Ovary (tissue), 9 donors: ENCODE results near the gene RPGRIP1L. TPM values are rescaled to one million over a fixed set of nuclear protein-coding genes. Genes with fewer than 3 reads are reported as not detected.

Source experiments
- DNase-seq, 5 donors: peaks; one replicate each; pipeline ENCODE4 v3.0.0-alpha.2; 2019 to 2020
- H3K27ac ChIP-seq, 2 donors: fragments of 200-600 bp; one replicate each; pipeline versions ENCODE4 v1.5.1 to v1.8.0; 2019 to 2022
- H3K27me3 ChIP-seq: fragments of 200-600 bp; one replicate; pipeline ENCODE4 v1.8.0; 2022
- H3K36me3 ChIP-seq: fragments of 200-600 bp; sonication (generic); one replicate; pipeline ENCODE4 v1.5.1; 2019
- H3K4me1 ChIP-seq: one replicate; pipeline ENCODE4 v1.8.1; 2013; ENCODE audit warnings: mild to moderate bottlenecking, moderate library complexity; ENCODE audit not compliant: insufficient read depth
- H3K4me3 ChIP-seq: fragments of 200-600 bp; sonication (generic); one replicate; pipeline ENCODE4 v1.5.1; 2017
- H3K9me3 ChIP-seq, 2 donors: fragments of 200-600 bp in 1 of 2; sonication (generic) in 1 of 2; one replicate each; pipeline versions ENCODE4 v1.5.1 to v1.8.1; 2013 to 2019; ENCODE audit warnings: mild to moderate bottlenecking in 1 of 2, moderate library complexity in 1 of 2
- EP300 ChIP-seq: sonication (generic); formaldehyde crosslinking; IDR thresholded peaks from one replicate; pipeline ENCODE4 v1.6.1; 2017; ENCODE audit warnings: antibody characterized with exemption
- POLR2A ChIP-seq: fragments of 450-650 bp; IDR thresholded peaks from one replicate; pipeline ENCODE4 v1.6.1; 2017; ENCODE audit warnings: antibody characterized with exemption, mild to moderate bottlenecking, moderate library complexity
- WGBS, 3 donors: extraction: QIAGEN DNeasy Blood & Tissue Kit in 1 of 3; methylation state at CpG; one replicate each; pipeline versions ENCODE4 v1.1.5 to v1.1.7; 2013 to 2017; 5-methylcytosine and 5-hydroxymethylcytosine counted together
- intact Hi-C, 4 donors: fragments of 100-400 bp; cut with DNase I; formaldehyde crosslinking; loops; one replicate each; pipeline versions ENCODE4 v1.11.0 to v1.15.1; 2022 to 2023
- polyA plus RNA-seq, 2 donors: library from polyadenylated mRNA; stranded (reverse); fragments of 200-250 nt in 1 of 2; fragments of 350-450 nt in 1 of 2; fragmentation: Illumina TruSeq in 1 of 2; extraction: RNeasy Lipid Tissue Mini Kit (QIAGEN cat#74804) in 1 of 2; gene quantifications; one replicate each; pipeline ENCODE4 v1.2.3, GENCODE V29; 2013 to 2014
- total RNA-seq, 7 donors: library from RNA; depleted of rRNA in 2 of 7; stranded (reverse); fragments of >200 nt in 2 of 7; fragmentation: NEBNext Ultra II Directional in 3 of 7; extraction: Animal tissue kit (Norgen Biotek cat#: 25700) in 3 of 7; gene quantifications; one replicate each; pipeline versions ENCODE4 v1.1.0 to v1.2.4, GENCODE V29; 2016 to 2023
- TF ChIP-seq, protein P1 (sequence below), 3 donors: fragments of 450-650 bp in 2 of 3; fragments of 200-600 bp in 1 of 3; IDR thresholded peaks; one replicate each; pipeline versions ENCODE4 v1.5.1 to v1.8.0; 2016 to 2022; ENCODE audit warnings: antibody characterized with exemption in 3 of 3, mild to moderate bottlenecking in 1 of 3
- donor health status: DM: no; HTN: no; CAD: no; lungs with moderate emphysema.
- donor health status: DM: no; HTN: no; CAD: no.
- donor health status: Bipolar disorder and iron deficiency.
- donor health status: DM: yes; HTN: yes; CAD: no.
- donor health status: DM: no; HTN: no; CAD: no.
- donor health status: DM: yes; HTN: yes; CAD: no.

Gene RPGRIP1L
- total and polyA plus RNA-seq, 9 donors = 1.7 to 12.1 (median 7.7) TPM

DNA sequence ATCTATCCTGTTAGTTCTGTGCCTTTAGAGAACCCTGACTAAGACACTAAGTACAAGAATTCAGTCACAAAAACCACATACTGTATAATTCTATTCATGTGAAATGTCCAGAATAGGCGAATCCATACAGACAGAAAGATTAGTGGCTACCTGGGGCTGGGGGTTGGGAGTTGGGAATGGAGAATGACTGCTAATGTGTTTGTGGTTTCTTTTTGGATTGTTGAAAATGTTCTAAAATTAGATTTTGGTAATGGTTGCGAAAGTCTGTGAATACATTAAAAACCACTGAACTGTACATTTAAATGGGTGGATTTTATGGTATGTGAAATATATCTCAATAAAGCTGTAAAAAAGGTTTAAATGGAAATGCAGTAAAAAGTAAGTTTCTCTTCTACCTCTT, 120.3 kb downstream of the RPGRIP1L start:
- H3K27ac ChIP-seq = no peak overlapping the region
- H3K4me1 ChIP-seq = no peaks in the 10 kb centered on the region
- TF ChIP-seq POLR2A (no peak), EP300 (no peak)
- TF ChIP-seq, protein P1, sequence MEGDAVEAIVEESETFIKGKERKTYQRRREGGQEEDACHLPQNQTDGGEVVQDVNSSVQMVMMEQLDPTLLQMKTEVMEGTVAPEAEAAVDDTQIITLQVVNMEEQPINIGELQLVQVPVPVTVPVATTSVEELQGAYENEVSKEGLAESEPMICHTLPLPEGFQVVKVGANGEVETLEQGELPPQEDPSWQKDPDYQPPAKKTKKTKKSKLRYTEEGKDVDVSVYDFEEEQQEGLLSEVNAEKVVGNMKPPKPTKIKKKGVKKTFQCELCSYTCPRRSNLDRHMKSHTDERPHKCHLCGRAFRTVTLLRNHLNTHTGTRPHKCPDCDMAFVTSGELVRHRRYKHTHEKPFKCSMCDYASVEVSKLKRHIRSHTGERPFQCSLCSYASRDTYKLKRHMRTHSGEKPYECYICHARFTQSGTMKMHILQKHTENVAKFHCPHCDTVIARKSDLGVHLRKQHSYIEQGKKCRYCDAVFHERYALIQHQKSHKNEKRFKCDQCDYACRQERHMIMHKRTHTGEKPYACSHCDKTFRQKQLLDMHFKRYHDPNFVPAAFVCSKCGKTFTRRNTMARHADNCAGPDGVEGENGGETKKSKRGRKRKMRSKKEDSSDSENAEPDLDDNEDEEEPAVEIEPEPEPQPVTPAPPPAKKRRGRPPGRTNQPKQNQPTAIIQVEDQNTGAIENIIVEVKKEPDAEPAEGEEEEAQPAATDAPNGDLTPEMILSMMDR (IDR thresholded peaks at IDR 0.05) = no peak
- DNase-seq = no peak
- no peak overlapping the region for H3K4me3 ChIP-seq
- no peaks in the 10 kb centered on the region for H3K36me3 ChIP-seq
- intact Hi-C loops = no loop called here
- WGBS, 3 donors = 87 to 90% (median 90%) methylated on average over 2 of the region's 2 CpGs
- no peaks in the 10 kb centered on the region for H3K9me3 ChIP-seq
- H3K27me3 ChIP-seq = no peaks in the 10 kb centered on the region

DNA sequence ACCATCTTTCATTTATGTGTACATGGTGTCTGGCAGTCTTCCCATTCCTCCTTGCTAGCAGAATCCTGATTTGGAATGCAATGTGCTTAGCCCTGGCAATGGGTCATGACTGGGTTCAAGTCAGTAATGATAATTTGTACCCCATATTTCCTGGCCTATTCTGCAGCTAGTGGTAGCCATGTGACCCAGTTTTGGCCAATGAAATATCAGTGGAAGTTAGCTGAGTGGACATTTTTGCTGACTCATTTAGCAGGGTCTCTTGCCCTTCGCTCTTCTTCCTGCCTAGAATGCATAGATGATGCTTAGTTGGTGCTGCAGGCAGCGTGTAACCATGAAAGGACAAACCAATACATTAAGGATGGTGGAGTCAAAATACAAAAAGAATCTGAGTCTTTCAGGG, 121.9 kb downstream of the RPGRIP1L start:
- H3K36me3 ChIP-seq = no peaks in the 10 kb centered on the region
- DNase-seq = no peak
- 95 to 98% (median 96%) methylated on average over 2 of the region's 2 CpGs for WGBS, 3 donors
- no peak overlapping the region for H3K4me3 ChIP-seq
- intact Hi-C loops = no loop called here
- no peaks in the 10 kb centered on the region for H3K4me1 ChIP-seq
- no peak overlapping the region for H3K27ac ChIP-seq
- no peak for TF ChIP-seq POLR2A
- no peak for TF ChIP-seq EP300
- TF ChIP-seq, protein P1 (IDR thresholded peaks at IDR 0.05) = no peak
- no peaks in the 10 kb centered on the region for H3K9me3 ChIP-seq
- no peaks in the 10 kb centered on the region for H3K27me3 ChIP-seq

DNA sequence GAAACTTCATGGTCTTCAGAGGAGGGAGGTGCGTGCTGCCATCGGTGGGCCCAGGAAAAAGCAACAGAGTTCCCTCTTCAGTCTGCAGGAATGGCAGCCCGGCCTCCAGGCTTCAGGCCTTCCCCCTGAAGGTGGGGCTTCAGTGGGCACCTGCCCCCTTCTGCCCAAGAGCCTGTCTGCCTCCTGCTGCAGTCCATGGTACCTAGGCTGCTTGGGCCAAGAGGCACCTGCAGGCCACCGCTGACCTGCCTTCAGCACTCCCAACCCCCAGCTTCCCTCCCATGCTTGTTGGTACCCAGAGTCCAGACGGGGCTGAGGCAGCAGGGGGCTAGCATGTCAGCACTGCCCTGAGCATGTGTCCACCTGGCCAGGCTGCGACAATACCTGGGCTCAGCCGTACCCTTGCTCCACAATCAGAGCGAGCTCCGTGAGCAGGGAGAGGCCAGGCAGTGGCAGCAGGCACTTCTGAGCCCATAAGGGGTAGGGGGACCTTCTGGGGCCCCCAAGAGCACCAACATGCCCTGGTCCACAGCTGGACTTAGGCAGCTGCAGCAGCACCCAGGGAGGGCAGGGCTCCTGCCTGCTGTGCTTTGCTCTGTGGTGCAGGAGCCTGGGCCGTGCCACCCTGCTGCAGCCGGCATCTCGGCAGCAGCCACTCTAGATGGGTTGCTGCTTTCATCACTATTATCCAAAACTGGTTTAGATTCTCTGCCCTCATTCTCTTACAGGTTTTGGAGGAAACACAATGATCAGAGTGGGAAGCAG, 123.4 kb downstream of the RPGRIP1L start:
- Histone ChIP-seq H3K4me3 (no peak overlapping the region), H3K4me1 (no peaks in the 10 kb centered on the region), H3K27me3 (no peaks in the 10 kb centered on the region), H3K36me3 (no peaks in the 10 kb centered on the region), H3K27ac (no peak overlapping the region), H3K9me3 (no peaks in the 10 kb centered on the region)
- TF ChIP-seq EP300 = no peak
- TF ChIP-seq, protein P1 (IDR thresholded peaks at IDR 0.05) = no peak
- TF ChIP-seq POLR2A = no peak
- intact Hi-C loops = no loop called here
- DNase-seq = no peak
- WGBS, 3 donors = 85 to 89% (median 88%) methylated on average over 12 of the region's 12 CpGs

- no peaks in the 10 kb centered on the region for H3K4me1 ChIP-seq
- intact Hi-C loops = no loop called here
- no peak for DNase-seq
- H3K27me3 ChIP-seq = no peaks in the 10 kb centered on the region
- H3K27ac ChIP-seq = no peak overlapping the region
- no peaks in the 10 kb centered on the region for H3K9me3 ChIP-seq
- H3K4me3 ChIP-seq = no peak overlapping the region
- H3K36me3 ChIP-seq = no peaks in the 10 kb centered on the region
- WGBS, 3 donors = 91 to 94% (median 94%) methylated on average over 5 of the region's 5 CpGs
- TF ChIP-seq, protein P1 (IDR thresholded peaks at IDR 0.05) = no peak
Measured at GRCh38 chr16:53576904-53577303, 126.8 kb downstream of the RPGRIP1L start.
